ENCODE results near the gene FCN3.

FCN3 gene

DNA sequence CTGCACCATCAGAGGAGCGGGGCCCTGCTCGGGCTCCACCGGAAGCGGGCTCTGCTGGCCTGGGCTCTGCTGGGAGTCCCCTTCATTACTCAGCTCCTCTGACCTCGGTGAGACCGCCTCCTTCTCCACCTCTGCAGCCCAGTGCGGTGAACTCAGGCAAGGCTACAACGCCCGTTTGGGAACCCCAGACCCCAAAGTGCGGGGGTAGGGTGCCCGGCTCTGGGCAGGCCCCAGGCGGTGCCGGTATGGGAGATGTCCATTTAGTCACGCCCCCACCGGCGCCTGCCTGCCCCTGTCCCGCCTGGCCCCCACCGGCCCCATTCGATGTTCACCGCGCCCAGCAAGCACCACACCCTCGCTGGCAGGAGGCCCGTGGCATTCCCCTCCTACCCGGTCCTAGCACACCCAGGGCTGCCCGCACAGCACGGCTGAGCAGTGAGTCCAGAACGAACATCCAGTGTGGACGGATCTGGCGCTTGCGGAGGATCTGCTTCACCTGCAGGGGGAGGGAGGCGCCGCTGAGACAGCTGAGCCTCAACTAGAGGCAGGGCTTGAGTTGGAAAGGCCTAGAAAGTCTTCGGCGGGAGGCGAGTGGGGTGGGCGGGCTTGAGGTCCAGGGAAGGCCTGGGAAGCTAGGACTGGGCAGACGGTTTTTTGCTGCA lies 17.9 kb downstream of the FCN3 start:
- H3K4me3 ChIP-seq (ENCODE audit: low read depth, low read length) = no peak overlapping the region
- TF ChIP-seq, protein P1, sequence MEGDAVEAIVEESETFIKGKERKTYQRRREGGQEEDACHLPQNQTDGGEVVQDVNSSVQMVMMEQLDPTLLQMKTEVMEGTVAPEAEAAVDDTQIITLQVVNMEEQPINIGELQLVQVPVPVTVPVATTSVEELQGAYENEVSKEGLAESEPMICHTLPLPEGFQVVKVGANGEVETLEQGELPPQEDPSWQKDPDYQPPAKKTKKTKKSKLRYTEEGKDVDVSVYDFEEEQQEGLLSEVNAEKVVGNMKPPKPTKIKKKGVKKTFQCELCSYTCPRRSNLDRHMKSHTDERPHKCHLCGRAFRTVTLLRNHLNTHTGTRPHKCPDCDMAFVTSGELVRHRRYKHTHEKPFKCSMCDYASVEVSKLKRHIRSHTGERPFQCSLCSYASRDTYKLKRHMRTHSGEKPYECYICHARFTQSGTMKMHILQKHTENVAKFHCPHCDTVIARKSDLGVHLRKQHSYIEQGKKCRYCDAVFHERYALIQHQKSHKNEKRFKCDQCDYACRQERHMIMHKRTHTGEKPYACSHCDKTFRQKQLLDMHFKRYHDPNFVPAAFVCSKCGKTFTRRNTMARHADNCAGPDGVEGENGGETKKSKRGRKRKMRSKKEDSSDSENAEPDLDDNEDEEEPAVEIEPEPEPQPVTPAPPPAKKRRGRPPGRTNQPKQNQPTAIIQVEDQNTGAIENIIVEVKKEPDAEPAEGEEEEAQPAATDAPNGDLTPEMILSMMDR (IDR thresholded peaks at IDR 0.05; ENCODE audit: borderline replicate concordance, insufficient read depth, low read depth, low read length) = no peak

DNA sequence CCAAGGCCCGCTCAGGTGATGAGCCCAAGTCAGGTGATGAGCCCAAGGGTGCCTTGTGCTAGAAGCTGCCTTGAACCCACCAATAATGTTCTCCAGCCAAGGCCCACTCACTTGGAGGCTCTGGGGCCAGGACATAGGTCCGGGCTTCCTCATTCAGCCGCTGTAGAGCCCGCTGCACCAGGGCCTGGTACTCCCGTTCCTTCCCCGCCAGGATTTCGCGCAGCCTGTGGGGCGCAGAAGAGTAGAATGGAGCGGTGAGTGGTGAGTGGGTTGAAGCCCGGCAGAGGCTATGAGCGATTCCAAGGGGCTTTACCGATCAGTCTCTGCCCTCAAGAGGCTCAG lies 18.4 kb downstream of the FCN3 start:
- TF ChIP-seq, protein P1 (IDR thresholded peaks at IDR 0.05; ENCODE audit: borderline replicate concordance, insufficient read depth, low read depth, low read length) = no peak
- no peak overlapping the region for H3K4me3 ChIP-seq (ENCODE audit: low read depth, low read length)

DNA sequence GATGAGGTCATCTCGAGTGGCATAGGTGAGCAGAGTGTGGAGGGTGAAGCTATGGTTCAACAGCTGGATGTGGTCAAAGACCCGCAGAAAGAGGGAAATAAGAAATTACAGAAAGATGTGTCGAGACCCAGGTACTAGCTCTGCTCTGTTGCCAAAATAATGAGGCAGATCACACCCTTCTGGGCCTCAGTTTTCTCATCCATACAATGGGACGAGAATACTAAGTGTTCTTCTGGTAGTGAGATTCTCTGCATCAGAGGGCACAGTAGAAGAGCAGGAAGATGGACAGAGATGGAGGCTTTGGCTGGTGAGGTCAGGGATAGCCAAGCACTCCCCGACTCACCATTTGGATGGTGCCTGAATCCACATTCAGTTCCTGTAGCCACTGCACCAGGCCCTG lies 18.9 kb downstream of the FCN3 start:
- H3K4me3 ChIP-seq (ENCODE audit: low read depth, low read length) = no peak overlapping the region
- TF ChIP-seq, protein P1 (IDR thresholded peaks at IDR 0.05; ENCODE audit: borderline replicate concordance, insufficient read depth, low read depth, low read length) = no peak

DNA sequence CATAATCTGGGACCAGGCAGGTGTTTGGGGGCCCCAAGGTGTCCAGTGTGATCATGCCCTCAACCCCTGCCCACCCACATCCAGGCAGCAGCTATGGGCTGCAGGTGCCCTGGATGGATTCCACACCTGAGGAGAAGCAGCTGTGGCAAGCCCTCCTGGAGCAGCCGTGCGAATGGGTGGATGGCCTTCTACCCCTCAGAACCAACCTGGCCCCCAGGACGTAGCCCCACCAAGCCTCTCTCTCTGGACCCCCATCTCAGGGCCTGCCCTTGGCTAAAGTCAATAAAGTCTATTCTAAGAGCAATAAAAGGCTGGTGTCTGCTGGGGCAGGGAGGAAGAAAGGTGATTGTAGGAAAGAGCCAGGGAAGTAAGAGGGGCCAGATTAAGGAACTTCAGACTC lies 21.0 kb downstream of the FCN3 start:
- H3K4me3 ChIP-seq (ENCODE audit: low read depth, low read length) = no peak overlapping the region
- TF ChIP-seq, protein P1 (IDR thresholded peaks at IDR 0.05; ENCODE audit: borderline replicate concordance, insufficient read depth, low read depth, low read length) = no peak

DNA sequence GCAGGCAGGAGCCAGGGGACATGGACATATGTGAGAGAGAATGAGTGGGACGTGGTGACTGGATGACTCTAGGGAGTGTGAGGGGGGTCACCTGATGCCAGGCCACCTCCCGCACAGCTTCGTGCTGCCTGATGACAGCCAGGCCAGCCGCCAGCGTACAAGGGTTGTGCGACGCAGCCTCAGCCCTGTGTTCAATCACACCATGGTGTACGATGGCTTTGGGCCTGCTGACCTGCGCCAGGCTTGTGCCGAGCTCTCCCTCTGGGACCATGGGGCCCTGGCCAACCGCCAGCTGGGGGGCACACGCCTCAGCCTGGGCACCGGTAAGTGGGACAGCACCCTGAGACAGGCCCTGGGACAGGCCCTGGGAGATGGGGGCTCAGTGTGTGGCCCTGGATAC lies 21.5 kb downstream of the FCN3 start:
- no peak overlapping the region for H3K4me3 ChIP-seq (ENCODE audit: low read depth, low read length)
- TF ChIP-seq, protein P1 (IDR thresholded peaks at IDR 0.05; ENCODE audit: borderline replicate concordance, insufficient read depth, low read depth, low read length) = no peak

DNA sequence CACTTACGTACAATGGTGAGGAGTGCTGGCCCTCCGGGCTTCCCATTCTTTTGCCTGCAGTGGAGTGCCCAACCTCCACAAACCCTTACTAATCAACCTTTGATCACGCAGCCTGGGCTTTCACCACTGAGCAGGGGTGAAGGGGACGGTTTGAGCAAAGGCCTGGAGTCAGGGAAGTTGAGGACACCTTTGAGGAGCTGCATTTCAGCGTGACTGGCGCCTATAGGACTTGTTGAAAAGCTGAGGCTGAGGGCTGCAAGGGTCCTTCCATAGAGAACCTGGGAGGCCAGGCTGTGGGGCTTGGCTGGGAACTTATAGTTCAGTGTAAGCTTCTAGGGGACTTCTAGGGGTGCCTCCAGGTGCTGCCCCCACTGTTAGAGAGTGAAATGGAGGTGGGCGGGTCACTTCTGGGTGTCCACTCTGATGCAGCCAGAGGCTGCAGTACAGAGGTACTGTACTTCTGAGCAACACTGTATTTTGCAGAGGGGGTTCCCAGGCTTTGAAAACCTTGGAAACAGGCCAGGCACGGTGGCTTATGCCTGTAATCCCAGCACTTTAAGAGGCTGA lies 23.0 kb downstream of the FCN3 start:
- TF ChIP-seq, protein P1 (IDR thresholded peaks at IDR 0.05; ENCODE audit: borderline replicate concordance, insufficient read depth, low read depth, low read length) = no peak
- H3K4me3 ChIP-seq (ENCODE audit: low read depth, low read length) = no peak overlapping the region

Measured in GM12875 (cell line).